Nephron progenitor cell (in vitro differentiated cells): ENCODE data around the gene USP35.

ENCODE experiments used
- DNase-seq: peaks from one replicate; pipeline ENCODE4 v3.0.0; 2021
- H3K27ac Mint-ChIP-seq: 2 replicates; pipeline ENCODE4 v1.8.0; 2021; ENCODE audit warnings: mild to moderate bottlenecking, moderate library complexity, mixed read lengths
- H3K27me3 Mint-ChIP-seq: 2 replicates; pipeline ENCODE4 v1.8.0; 2021; ENCODE audit warnings: mild to moderate bottlenecking, low read depth, mixed read lengths; ENCODE audit not compliant: poor library complexity
- H3K36me3 Mint-ChIP-seq: 2 replicates; pipeline ENCODE4 v1.8.0; 2021; ENCODE audit warnings: low read depth, mixed read lengths
- H3K4me1 Mint-ChIP-seq: 2 replicates; pipeline ENCODE4 v1.8.0; 2021; ENCODE audit warnings: mixed read lengths
- H3K4me3 Mint-ChIP-seq: 2 replicates; pipeline ENCODE4 v1.8.0; 2021; ENCODE audit warnings: mild to moderate bottlenecking, moderate library complexity, mixed read lengths
- H3K9me3 Mint-ChIP-seq: 2 replicates; pipeline ENCODE4 v1.8.0; 2021; ENCODE audit warnings: mild to moderate bottlenecking, moderate library complexity, mixed read lengths
- CTCF ChIP-seq: fragments of 200-600 bp; sonication (generic); IDR thresholded peaks from 2 replicates; pipeline ENCODE4 v1.5.0; 2021; ENCODE audit warnings: antibody characterized with exemption

The USP35 gene

GRCh38 chr11:78237293-78238046 lies 48.8 kb downstream of the USP35 start:
- H3K27me3 Mint-ChIP-seq, result peaks cover 3% of the 10 kb centered on the region
- H3K27ac Mint-ChIP-seq, result no peak overlapping the region
- TF ChIP-seq CTCF, result no peak
- peaks cover 15% of the 10 kb centered on the region for H3K4me1 Mint-ChIP-seq
- DNase-seq, result no peak
- peaks cover 45% of the 10 kb centered on the region for H3K9me3 Mint-ChIP-seq
- peaks cover 46% of the 10 kb centered on the region for H3K36me3 Mint-ChIP-seq
- H3K4me3 Mint-ChIP-seq, result no peak overlapping the region

DNA sequence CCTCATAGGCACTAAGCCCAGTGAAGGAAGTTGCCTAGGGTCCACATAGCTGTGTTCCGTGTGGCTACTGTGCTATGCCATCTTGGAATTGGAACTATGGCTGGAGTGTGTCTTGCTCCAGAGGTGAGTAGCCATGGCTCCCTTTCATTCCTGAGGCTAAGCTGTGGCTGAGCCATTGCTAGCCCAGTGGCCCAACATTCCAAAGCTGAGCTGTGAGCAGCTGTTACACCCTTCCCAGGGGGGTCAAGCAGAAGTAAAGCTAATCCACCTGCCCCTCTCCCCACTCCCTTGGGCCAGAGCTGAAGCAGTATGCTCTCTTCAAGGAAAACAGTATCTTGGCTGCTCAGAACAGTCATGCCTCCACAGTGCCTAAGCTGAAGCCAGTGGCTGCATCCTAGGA lies 51.1 kb downstream of the USP35 start:
- peaks cover 59% of the 10 kb centered on the region for H3K36me3 Mint-ChIP-seq
- peaks cover 7% of the 10 kb centered on the region for H3K4me1 Mint-ChIP-seq
- peaks cover 62% of the 10 kb centered on the region for H3K9me3 Mint-ChIP-seq
- H3K4me3 Mint-ChIP-seq, result no peak overlapping the region
- no peak for DNase-seq
- H3K27ac Mint-ChIP-seq, result no peak overlapping the region
- TF ChIP-seq CTCF, result no peak
- peaks cover 3% of the 10 kb centered on the region for H3K27me3 Mint-ChIP-seq

DNA sequence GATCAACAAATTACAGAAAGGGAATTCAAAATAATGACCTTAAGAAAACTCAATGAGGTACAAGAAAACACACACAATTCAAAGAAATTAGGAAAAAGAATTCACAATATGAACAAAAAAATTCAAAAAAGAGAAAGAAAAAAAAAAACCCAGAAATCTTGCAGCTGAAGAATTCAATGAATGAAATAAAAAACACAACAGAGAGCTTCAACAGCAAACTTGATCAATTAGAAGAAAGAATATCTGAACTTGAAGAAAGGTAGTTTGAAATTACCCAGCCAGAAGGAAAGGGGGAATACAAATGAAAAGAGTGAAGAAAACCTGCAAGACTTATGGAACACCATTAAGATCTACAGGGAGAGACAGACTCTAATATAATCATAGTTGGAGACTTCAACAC lies 52.8 kb downstream of the USP35 start:
- Mint-ChIP-seq H3K27me3 (peaks cover 3% of the 10 kb centered on the region), H3K4me1 (no peaks in the 10 kb centered on the region), H3K27ac (no peak overlapping the region), H3K36me3 (peaks cover 60% of the 10 kb centered on the region), H3K9me3 (peaks cover 65% of the 10 kb centered on the region), H3K4me3 (no peak overlapping the region)
- DNase-seq, result no peak
- no peak for TF ChIP-seq CTCF

DNA sequence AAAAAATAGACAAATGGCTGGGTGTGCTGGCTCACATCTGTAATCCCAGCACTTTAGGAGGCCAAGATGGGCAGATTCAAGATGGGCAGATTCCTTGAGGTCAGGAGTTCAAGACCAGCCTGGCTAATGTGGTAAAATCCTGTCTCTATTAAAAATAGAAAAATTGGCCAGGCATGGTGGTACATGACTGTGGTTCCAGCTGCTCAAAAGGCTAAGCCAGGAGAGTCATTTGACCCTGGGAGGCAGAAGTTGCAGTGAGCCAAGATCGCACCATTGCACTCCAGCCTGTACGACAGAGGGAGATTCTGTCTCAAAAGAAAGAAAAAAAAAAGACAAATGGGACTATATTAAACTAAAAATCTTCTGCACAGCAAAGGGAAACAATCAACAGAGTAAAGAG lies 55.4 kb downstream of the USP35 start:
- Mint-ChIP-seq H3K9me3 (peaks cover 52% of the 10 kb centered on the region), H3K36me3 (peaks cover 64% of the 10 kb centered on the region), H3K4me1 (no peaks in the 10 kb centered on the region), H3K27me3 (no peaks in the 10 kb centered on the region), H3K27ac (no peak overlapping the region), H3K4me3 (no peak overlapping the region)
- TF ChIP-seq CTCF, result no peak
- no peak for DNase-seq

DNA sequence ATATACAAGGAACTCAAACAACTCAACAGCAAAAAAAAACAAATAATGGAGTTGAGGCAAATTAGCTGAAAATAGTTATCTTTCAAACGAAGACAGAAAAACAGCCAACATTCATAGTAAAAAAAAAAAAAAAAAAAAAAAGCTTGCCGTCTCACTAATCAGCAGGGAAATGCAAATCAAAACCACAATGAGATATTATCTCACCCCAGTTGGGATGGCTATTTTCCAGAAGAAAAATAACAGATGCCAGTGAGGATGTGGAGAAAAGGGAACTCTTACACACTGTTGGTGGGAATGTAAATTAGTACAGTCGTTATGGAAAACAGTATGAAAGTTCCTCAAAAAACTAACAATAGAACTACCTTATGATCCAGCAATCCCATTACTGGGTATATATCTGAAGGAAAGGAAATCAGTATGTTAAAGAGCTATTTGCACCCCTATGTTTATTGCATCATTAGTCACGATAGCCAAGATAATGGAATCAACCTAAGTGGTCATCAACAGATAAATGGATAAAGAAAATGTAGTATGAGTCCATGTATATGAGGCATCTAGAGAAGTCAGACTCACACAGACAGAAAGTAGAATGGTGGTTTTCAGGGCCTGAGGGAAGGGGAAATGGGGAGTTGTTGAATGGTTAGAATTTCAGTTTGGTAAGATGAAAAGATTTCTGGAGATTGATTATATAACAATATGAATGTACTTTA lies 56.0 kb downstream of the USP35 start:
- H3K4me3 Mint-ChIP-seq, result no peak overlapping the region
- H3K27ac Mint-ChIP-seq, result no peak overlapping the region
- DNase-seq, result no peak
- H3K4me1 Mint-ChIP-seq, result no peaks in the 10 kb centered on the region
- peaks cover 64% of the 10 kb centered on the region for H3K36me3 Mint-ChIP-seq
- TF ChIP-seq CTCF, result no peak
- peaks cover 52% of the 10 kb centered on the region for H3K9me3 Mint-ChIP-seq
- H3K27me3 Mint-ChIP-seq, result no peaks in the 10 kb centered on the region
